T-helper 2 cell treated with Interferon-gamma antibody and Interleukin-4, amounts not matched to agents 5 μg/mL and 100 μg/mL, for 36 hours (primary cell): Measurements from ENCODE around the gene CCDC6.
A peak's percentile ranks its signal among the peaks of the same experiment; 100 is the strongest.

Source experiments
- DNase-seq: peaks from one replicate; pipeline ENCODE4 v3.0.0; 2021; ENCODE audit warnings: low spot score
- H3K27ac Mint-ChIP-seq: one replicate; pipeline ENCODE4 v1.8.0; 2021; ENCODE audit warnings: mild to moderate bottlenecking, mixed read lengths
- H3K27me3 Mint-ChIP-seq: one replicate; pipeline ENCODE4 v1.8.0; 2021; ENCODE audit warnings: low read depth, mixed read lengths
- H3K36me3 Mint-ChIP-seq: one replicate; pipeline ENCODE4 v1.8.0; 2021; ENCODE audit warnings: low read depth, mixed read lengths
- H3K4me1 Mint-ChIP-seq: one replicate; pipeline ENCODE4 v1.8.0; 2021; ENCODE audit warnings: low read depth, mixed read lengths
- H3K4me3 Mint-ChIP-seq: one replicate; pipeline ENCODE4 v1.8.0; 2022; ENCODE audit warnings: mild to moderate bottlenecking, moderate library complexity, mixed read lengths
- H3K9me3 Mint-ChIP-seq: one replicate; pipeline ENCODE4 v1.8.0; 2021; ENCODE audit warnings: mixed read lengths

The CCDC6 gene

DNA sequence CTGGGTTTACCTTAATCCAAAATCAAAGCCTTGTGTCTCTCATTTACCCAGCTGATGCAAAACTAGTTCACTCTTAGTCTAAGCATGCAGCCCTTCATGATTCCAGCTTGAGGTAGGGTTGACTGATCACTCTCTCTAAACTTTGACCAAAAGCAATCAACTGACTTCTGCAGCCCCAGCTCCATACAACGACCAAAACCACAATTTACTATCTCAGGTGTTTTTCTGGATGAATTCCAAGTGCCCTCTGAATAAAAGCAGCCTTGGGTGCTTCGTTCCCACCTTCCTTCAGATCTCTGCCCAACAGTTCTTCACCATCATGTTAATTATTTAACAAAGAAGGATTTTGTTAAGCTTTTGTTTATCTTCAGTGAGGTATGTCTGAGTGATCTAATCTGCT lies 62.6 kb downstream of the CCDC6 start:
- no peak for DNase-seq
- peaks cover 25% of the 10 kb centered on the region for H3K36me3 Mint-ChIP-seq
- H3K27me3 Mint-ChIP-seq = no peaks in the 10 kb centered on the region
- no peaks in the 10 kb centered on the region for H3K9me3 Mint-ChIP-seq
- no peak overlapping the region for H3K27ac Mint-ChIP-seq
- H3K4me1 Mint-ChIP-seq = peaks cover 9% of the 10 kb centered on the region
- H3K4me3 Mint-ChIP-seq = no peak overlapping the region

DNA sequence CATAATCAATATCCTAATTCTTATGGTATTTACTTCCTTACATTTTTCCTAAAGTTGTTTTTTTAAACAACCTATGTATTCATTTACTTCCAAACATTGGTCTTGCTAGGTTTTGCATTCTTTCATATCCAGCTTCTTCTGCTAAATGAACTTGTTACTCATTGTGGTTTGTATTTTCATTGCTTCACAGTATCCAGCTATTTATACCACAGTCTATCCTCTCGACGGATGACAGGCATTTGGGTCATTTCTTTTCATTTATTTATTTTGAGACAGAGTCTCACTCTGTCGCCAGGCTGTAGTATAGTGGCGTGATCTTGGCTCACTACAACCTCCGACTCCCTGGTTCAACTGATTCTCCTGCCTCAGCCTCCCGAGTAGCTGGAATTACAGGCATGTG lies 66.8 kb downstream of the CCDC6 start:
- Mint-ChIP-seq H3K27ac (no peak overlapping the region), H3K4me1 (peaks cover 6% of the 10 kb centered on the region), H3K36me3 (peaks cover 18% of the 10 kb centered on the region), H3K9me3 (no peaks in the 10 kb centered on the region), H3K27me3 (no peaks in the 10 kb centered on the region), H3K4me3 (no peak overlapping the region)
- no peak for DNase-seq

DNA sequence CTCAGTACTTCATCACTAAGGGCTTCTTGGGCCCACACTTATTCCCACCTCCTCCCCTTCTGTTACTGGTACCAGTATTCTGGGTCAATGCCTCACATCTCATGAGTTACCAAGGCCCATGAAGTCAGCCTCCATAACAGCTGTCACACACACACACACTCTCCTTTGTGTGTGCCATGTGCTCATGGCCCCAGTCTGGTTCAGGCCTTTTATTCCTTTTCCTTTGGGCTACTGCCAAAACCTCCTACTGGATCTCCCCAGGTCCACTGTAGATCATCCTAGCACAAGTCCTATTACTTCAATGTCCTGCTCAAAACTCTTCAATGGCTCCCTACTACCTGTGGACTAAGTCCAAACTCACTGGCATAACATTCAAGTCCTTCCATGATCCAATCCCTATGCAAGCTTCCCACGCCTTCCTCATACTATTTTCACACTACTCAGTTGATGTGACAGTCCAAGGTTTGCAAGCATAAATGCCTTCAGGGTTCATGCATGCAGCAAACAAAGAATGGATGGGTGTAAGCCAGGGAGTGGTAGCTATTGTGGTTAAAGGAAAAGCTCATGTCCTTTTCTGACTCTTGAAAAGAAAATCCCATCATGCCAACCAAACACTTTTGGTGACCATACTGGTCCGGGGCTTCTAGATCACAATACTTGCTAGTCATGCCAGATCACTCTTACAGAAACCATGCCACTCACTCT lies 68.1 kb downstream of the CCDC6 start:
- Mint-ChIP-seq H3K27me3 (no peaks in the 10 kb centered on the region), H3K4me1 (peaks cover 12% of the 10 kb centered on the region), H3K36me3 (peaks cover 11% of the 10 kb centered on the region), H3K27ac (no peak overlapping the region), H3K4me3 (no peak overlapping the region), H3K9me3 (no peaks in the 10 kb centered on the region)
- no peak for DNase-seq

DNA sequence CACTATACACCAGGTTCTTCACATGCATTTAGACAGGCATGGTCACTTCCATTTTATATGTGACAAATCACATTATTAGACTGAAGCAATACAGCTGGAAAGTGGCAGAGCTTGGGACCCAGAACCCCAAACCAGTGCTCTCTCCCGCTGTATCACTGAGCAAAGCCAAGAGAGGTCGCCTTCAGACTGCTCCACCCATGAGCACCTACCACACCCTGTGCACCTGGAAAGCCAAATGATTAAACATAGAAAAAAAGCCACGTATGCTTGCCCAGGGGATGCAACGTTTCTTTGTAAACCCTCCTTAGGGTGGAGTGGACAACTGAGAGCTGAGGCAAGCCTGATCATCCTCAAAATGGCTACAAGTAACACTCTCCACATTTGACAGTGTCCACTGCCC lies 72.5 kb downstream of the CCDC6 start:
- Mint-ChIP-seq H3K36me3 (peaks cover 15% of the 10 kb centered on the region), H3K27me3 (no peaks in the 10 kb centered on the region), H3K4me3 (no peak overlapping the region), H3K27ac (no peak overlapping the region), H3K4me1 (peaks cover 34% of the 10 kb centered on the region), H3K9me3 (no peaks in the 10 kb centered on the region)
- DNase-seq = no peak

DNA sequence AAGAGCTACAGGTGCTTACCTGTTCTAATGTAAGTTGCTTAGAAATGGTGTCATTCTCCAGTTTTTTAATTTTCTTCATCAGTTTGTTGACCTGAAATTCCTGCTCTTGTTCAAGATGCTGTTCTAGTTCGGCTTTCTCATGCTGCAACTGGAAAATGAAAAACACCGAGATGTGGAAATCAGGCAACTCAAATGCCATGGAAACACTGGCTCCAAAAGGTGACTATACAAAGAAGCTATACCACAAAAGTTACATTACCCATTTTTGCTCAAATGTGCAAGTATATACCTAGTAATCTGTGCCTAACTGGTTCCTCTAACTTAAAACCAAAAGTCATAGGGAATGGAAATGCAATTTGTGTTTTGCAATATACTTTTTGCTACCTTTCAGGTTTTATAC lies 73.8 kb downstream of the CCDC6 start:
- H3K36me3 Mint-ChIP-seq = peaks cover 15% of the 10 kb centered on the region
- no peak for DNase-seq
- no peaks in the 10 kb centered on the region for H3K9me3 Mint-ChIP-seq
- H3K4me1 Mint-ChIP-seq = peaks cover 35% of the 10 kb centered on the region
- no peak overlapping the region for H3K4me3 Mint-ChIP-seq
- H3K27me3 Mint-ChIP-seq = no peaks in the 10 kb centered on the region
- no peak overlapping the region for H3K27ac Mint-ChIP-seq

DNA sequence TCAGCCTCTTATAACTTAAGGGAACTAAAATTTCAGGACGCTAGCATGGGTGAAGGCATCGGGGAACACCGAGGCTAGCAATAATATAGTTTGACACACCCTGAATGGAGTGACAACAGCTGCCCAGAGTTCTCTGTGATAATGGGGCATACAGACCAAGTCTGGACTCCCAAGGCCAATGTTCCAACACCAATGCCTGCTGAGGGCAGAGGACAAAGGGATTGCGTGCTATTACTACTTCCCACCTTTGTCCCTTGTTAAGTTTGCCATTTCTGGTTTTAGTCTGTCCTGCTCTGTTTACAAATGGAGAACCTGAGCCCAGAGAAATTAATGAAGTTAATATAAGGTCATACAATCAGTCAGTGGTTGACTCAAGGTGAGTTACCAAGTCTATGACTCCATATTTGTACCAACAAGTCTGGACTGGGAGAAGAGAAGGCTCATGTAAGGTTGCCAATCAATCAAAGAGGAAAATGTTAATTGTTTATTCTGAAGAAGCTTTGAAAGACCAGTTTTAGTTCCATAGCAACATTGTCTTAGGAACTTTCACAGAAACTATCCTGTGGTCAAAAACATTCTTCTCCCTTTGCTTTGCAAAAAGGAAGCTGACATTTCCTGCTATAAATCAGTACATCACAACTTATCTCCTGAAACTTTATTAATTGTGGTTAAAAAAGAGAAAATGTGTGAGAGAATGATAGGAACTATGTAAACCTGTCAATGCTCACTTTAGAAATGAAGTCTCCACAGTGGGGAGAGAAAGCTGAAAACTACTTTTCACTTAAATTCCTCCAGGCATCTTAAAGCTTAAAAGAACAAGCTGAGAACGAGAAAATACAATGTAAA lies 74.5 kb downstream of the CCDC6 start:
- no peak for DNase-seq
- H3K27me3 Mint-ChIP-seq = no peaks in the 10 kb centered on the region
- peaks cover 15% of the 10 kb centered on the region for H3K36me3 Mint-ChIP-seq
- peaks cover 35% of the 10 kb centered on the region for H3K4me1 Mint-ChIP-seq
- H3K27ac Mint-ChIP-seq = no peak overlapping the region
- H3K9me3 Mint-ChIP-seq = no peaks in the 10 kb centered on the region
- H3K4me3 Mint-ChIP-seq = no peak overlapping the region

DNA sequence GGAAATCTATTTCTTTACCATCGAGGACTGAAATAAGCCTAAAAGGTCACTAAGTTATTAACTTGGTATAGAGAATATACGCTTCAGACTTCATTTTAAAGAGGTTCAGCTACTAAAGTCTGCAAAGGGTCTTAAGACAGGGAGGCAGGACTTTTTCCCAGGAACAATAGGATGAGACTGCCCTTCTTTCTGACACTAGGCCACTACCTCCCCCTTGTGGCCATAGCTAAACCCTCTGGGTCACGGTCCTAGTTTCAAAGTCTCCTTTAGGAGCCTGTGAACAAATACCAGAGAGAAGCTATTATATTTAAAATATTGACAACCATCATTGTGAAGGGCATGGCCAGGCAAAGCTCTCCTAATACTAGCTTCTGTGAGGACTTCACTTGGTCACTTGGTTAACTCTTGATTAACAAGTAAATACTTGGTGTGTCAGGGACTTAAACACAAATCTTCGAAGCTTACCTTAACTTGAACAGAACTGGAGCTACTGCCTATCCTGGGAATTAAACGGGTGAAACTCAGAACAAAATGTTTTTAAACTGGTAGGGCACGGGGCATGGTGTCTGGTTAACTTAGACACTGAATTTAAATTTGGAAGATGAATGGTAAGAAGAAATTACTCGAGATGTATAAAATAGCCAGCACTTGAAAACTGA lies 75.6 kb downstream of the CCDC6 start:
- peaks cover 39% of the 10 kb centered on the region for H3K4me1 Mint-ChIP-seq
- H3K27me3 Mint-ChIP-seq = no peaks in the 10 kb centered on the region
- H3K4me3 Mint-ChIP-seq = no peak overlapping the region
- no peak for DNase-seq
- H3K36me3 Mint-ChIP-seq = peaks cover 24% of the 10 kb centered on the region
- no peak overlapping the region for H3K27ac Mint-ChIP-seq
- H3K9me3 Mint-ChIP-seq = no peaks in the 10 kb centered on the region

DNA sequence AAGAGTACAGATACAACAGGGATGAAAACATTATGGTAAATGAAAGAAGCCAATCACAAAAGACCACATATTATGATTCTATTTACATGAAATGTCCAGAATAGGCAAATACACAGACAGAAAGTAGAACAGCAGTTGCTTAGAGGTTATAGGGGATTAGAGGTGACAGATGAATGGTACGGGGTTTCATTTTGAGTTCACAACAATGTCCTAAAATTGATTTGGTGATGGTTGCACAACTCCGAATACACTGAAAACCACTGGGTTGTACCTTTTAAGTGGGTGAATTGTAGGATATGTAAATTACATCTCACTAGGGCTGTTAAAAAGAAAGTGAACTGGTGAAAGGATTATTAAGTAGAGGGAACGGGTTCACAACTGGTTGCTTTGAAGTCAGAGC lies 76.8 kb downstream of the CCDC6 start:
- H3K27me3 Mint-ChIP-seq = no peaks in the 10 kb centered on the region
- peak overlapping the region; percentile 50 for H3K27ac Mint-ChIP-seq
- peaks cover 5% of the 10 kb centered on the region for H3K9me3 Mint-ChIP-seq
- H3K36me3 Mint-ChIP-seq = peaks cover 29% of the 10 kb centered on the region
- no peak for DNase-seq
- peaks cover 35% of the 10 kb centered on the region for H3K4me1 Mint-ChIP-seq
- H3K4me3 Mint-ChIP-seq = no peak overlapping the region

DNA sequence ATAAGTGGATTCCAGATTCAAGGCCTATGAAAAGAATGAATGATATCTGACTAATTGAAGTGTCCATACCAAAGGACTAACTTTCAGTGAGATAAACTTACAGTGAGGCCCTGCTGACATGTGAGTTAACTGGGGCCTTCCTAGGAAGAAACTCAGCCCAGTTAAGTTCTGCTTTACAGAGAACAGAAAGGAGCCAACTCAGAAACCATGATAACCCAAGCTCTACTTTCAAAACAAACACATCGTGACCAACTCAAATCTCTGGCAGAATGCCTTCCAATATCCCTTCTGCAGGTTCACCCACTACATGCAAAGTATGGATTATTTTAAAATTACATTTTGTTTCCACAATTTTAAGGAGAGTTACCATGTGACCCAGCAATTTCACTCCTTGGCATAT lies 77.3 kb downstream of the CCDC6 start:
- no peak for DNase-seq
- Mint-ChIP-seq H3K4me1 (peaks cover 33% of the 10 kb centered on the region), H3K27me3 (no peaks in the 10 kb centered on the region), H3K9me3 (peaks cover 5% of the 10 kb centered on the region), H3K4me3 (no peak overlapping the region), H3K27ac (no peak overlapping the region), H3K36me3 (peaks cover 33% of the 10 kb centered on the region)

DNA sequence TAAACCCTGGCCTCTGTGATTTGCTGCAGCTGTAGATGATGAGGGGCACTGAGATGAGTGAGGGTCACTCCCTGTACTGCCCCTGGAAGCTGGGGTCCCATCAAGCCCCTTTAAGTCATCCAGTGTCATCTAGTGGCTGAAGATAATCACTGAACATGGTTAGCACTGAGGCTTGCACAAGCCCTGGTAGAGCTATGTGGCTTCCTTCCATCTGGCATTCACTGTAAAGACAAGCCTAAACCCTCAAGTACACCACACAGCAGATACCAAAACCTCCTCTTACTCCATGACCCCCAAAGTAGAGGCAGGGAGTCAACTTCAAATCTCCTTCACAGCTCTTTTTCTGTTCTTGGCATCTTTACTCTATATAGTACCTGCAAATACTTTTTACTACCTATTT lies 80.4 kb downstream of the CCDC6 start:
- peaks cover 22% of the 10 kb centered on the region for H3K4me1 Mint-ChIP-seq
- H3K27ac Mint-ChIP-seq = no peak overlapping the region
- no peak overlapping the region for H3K4me3 Mint-ChIP-seq
- peaks cover 24% of the 10 kb centered on the region for H3K36me3 Mint-ChIP-seq
- no peaks in the 10 kb centered on the region for H3K27me3 Mint-ChIP-seq
- DNase-seq = no peak
- H3K9me3 Mint-ChIP-seq = peaks cover 5% of the 10 kb centered on the region

DNA sequence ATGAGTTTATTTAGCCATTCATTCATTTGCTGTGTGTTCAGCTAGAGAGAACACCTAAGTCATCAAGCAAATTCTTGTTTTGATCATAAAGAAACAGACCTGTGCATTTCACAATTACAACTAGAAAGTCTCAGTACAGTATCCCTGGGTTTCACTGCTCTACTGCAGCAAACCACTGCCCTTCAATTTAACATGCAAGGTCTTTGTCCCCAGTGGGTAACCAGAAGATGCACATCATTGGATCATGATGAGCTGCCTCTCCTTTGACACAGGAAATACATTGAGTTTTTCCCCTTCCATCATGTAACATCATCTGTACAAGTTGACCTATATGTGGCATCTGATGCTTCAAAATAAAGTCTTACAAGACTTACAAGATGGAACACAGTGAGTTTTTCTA lies 82.6 kb downstream of the CCDC6 start:
- Mint-ChIP-seq H3K4me1 (peaks cover 19% of the 10 kb centered on the region), H3K27me3 (no peaks in the 10 kb centered on the region), H3K27ac (no peak overlapping the region), H3K9me3 (peaks cover 5% of the 10 kb centered on the region), H3K4me3 (no peak overlapping the region), H3K36me3 (peaks cover 20% of the 10 kb centered on the region)
- DNase-seq = no peak

DNA sequence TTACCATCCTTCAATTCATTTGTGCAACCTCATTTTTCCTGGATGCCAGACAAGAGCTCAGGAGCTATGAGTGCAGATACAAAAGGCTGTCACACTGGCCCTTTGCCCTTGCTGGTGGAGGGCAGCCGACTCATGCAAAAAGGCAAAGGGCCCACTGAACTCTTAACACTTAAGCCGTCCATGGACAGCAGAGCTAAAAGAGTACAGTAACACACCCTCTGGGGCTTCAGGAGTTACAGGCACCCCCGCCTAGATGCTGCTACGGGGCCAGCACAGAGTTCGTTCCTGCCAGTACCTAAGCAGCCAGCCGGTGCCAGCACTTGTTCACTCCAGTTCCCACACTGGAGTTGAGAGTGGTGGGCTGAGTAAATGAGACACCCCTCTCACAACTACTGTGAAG lies 83.2 kb downstream of the CCDC6 start:
- peaks cover 20% of the 10 kb centered on the region for H3K36me3 Mint-ChIP-seq
- DNase-seq = no peak
- H3K4me1 Mint-ChIP-seq = peaks cover 21% of the 10 kb centered on the region
- H3K9me3 Mint-ChIP-seq = peaks cover 5% of the 10 kb centered on the region
- H3K27me3 Mint-ChIP-seq = no peaks in the 10 kb centered on the region
- no peak overlapping the region for H3K27ac Mint-ChIP-seq
- H3K4me3 Mint-ChIP-seq = no peak overlapping the region

DNA sequence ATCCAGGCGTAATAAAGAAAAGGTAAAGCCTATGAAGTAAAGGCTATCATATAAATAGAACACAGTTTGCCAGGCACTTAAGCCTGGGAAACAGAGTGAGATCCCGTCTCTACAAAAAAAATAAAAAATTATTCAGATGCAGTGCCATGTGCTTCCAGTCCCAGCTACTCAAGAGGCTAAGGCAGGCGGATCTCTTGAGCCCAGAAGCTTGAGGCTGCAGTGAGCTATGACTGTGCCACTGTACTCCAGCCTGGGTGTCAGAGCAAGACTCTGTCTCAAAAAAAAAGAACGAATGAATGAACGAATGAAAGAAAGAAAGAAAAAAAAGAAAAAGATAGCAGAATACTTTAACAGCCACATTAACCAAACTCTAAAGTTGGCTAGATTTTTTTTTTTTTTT lies 85.9 kb downstream of the CCDC6 start:
- H3K27me3 Mint-ChIP-seq = no peaks in the 10 kb centered on the region
- DNase-seq = no peak
- no peak overlapping the region for H3K4me3 Mint-ChIP-seq
- H3K9me3 Mint-ChIP-seq = peaks cover 4% of the 10 kb centered on the region
- H3K36me3 Mint-ChIP-seq = peaks cover 16% of the 10 kb centered on the region
- no peak overlapping the region for H3K27ac Mint-ChIP-seq
- H3K4me1 Mint-ChIP-seq = peaks cover 18% of the 10 kb centered on the region

DNA sequence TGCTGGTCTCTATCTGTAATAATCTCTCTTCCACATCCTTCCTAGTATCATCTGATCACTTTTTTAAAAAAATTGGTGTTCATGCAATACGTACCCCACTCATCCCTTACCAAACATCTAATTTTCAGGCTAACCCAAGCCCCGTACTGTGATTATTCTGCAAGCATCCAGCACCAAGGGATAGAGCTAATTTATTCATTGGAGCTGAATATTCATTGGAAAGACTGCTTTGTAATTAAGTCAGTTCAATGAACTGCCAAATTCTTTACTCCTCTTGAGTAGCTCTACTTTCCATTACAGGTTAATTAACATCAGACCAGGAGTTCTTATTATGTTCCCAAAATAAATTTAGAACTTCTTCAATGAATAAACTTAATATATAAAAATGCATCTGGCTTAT lies 86.7 kb downstream of the CCDC6 start:
- H3K27ac Mint-ChIP-seq = peak overlapping the region; percentile 32
- DNase-seq = no peak
- H3K36me3 Mint-ChIP-seq = peaks cover 14% of the 10 kb centered on the region
- H3K4me3 Mint-ChIP-seq = peak overlapping the region; percentile 7
- H3K9me3 Mint-ChIP-seq = no peaks in the 10 kb centered on the region
- H3K4me1 Mint-ChIP-seq = peaks cover 18% of the 10 kb centered on the region
- H3K27me3 Mint-ChIP-seq = no peaks in the 10 kb centered on the region
